Uterus (tissue), 4 donors: ENCODE results near the gene TMEM97. TPM values are rescaled to one million over a fixed set of nuclear protein-coding genes. Genes with fewer than 3 reads are reported as not detected.
"Not testable (repeated sequence)": the region's sequence is repeated elsewhere in the genome, so short reads cannot be mapped to it uniquely, and the experiment has no call there.

ENCODE experiments used
- DNase-seq, 2 donors: peaks; one replicate each; pipeline ENCODE4 v3.0.0-alpha.2; 2019 to 2020
- H3K27ac ChIP-seq, 2 donors: fragments of 200-600 bp; sonication (generic); 1 replicate in 1 of 2; 2 replicates in 1 of 2; pipeline ENCODE4 v1.5.1; 2016 to 2018
- H3K27me3 ChIP-seq, 2 donors: fragments of 200-600 bp; sonication (generic); one replicate each; pipeline ENCODE4 v1.5.1; 2018 to 2019; ENCODE audit warnings: control low read depth in 1 of 2
- H3K36me3 ChIP-seq, 2 donors: fragments of 200-600 bp; sonication (generic); one replicate each; pipeline ENCODE4 v1.5.1; 2019; ENCODE audit warnings: control low read depth in 1 of 2
- H3K4me1 ChIP-seq, 2 donors: fragments of 200-600 bp; sonication (generic); one replicate each; pipeline ENCODE4 v1.5.1; 2018 to 2019; ENCODE audit warnings: control low read depth in 1 of 2
- H3K4me3 ChIP-seq, 2 donors: fragments of 200-600 bp; sonication (generic); 1 replicate in 1 of 2; 2 replicates in 1 of 2; pipeline ENCODE4 v1.5.1; 2018 to 2019; ENCODE audit warnings: mild to moderate bottlenecking in 1 of 2
- H3K9me3 ChIP-seq, 2 donors: fragments of 200-600 bp; sonication (generic); one replicate each; pipeline ENCODE4 v1.5.1; 2019; ENCODE audit warnings: control low read depth in 1 of 2
- CTCF ChIP-seq, 4 experiments: fragments of 200-600 bp in 2 of 4; fragments of 450-650 bp in 2 of 4; sonication (generic) in 2 of 4; IDR thresholded peaks; one replicate each; pipeline ENCODE4 v1.5.1; 2016 to 2019; ENCODE audit warnings: antibody characterized with exemption in 4 of 4, mild to moderate bottlenecking in 2 of 4, moderate library complexity in 1 of 4
- POLR2A ChIP-seq, 2 donors: fragments of 450-650 bp; IDR thresholded peaks; one replicate each; pipeline ENCODE4 v1.6.1; 2016; ENCODE audit warnings: antibody characterized with exemption in 2 of 2, mild to moderate bottlenecking in 1 of 2, moderate library complexity in 1 of 2
- intact Hi-C: fragments of 100-400 bp; cut with DNase I; formaldehyde crosslinking; loops from one replicate; pipeline ENCODE4 v1.15.1; 2023; ENCODE audit warnings: low total_unique reads
- total RNA-seq, 4 donors: library from RNA; depleted of rRNA in 3 of 4; stranded (reverse); fragments of >200 nt in 3 of 4; gene quantifications; one replicate each; pipeline versions ENCODE4 v1.1.0 to v1.2.4, GENCODE V29; 2014 to 2023
- donor health status: DM: yes; HTN: yes; CAD: no.

The TMEM97 gene
- total RNA-seq, 4 donors from 2014 or later: 1.5 to 17.9 (median 10.4) TPM

GRCh38 chr17:28285965-28286364 is 33.0 kb upstream of the TMEM97 start:
- no peak for TF ChIP-seq POLR2A (IDR thresholded peaks at IDR 0.05)
- no peak for TF ChIP-seq CTCF (IDR thresholded peaks at IDR 0.05)
- Histone ChIP-seq H3K27me3 (no peaks in the 10 kb centered on the region), H3K36me3 (no peaks in the 10 kb centered on the region), H3K4me3 (no peak overlapping the region), H3K27ac (no peak overlapping the region), H3K9me3 (no peaks in the 10 kb centered on the region), H3K4me1 (no peaks in the 10 kb centered on the region)
- no peak for DNase-seq
- intact Hi-C loops: no loop called here

GRCh38 chr17:28290703-28291102 is 28.3 kb upstream of the TMEM97 start:
- no peak for TF ChIP-seq CTCF (IDR thresholded peaks at IDR 0.05)
- TF ChIP-seq POLR2A (IDR thresholded peaks at IDR 0.05): no peak
- DNase-seq: no peak
- Histone ChIP-seq H3K36me3 (no peaks in the 10 kb centered on the region), H3K4me1 (no peaks in the 10 kb centered on the region), H3K27me3 (no peaks in the 10 kb centered on the region), H3K4me3 (no peak overlapping the region), H3K9me3 (no peaks in the 10 kb centered on the region), H3K27ac (no peak overlapping the region)
- intact Hi-C loops: no loop called here

GRCh38 chr17:28291780-28292330 is 27.1 kb upstream of the TMEM97 start:
- no peak for DNase-seq
- intact Hi-C loops: no loop called here

GRCh38 chr17:28292878-28293277 is 26.1 kb upstream of the TMEM97 start:
- H3K4me3 ChIP-seq, H3K27ac ChIP-seq, H3K36me3 ChIP-seq, H3K27me3 ChIP-seq, DNase-seq, H3K4me1 ChIP-seq, H3K9me3 ChIP-seq, intact Hi-C loops: not testable (repeated sequence)

More at GRCh38 chr17:28291780-28292330, 27.1 kb upstream of the TMEM97 start:
- TF ChIP-seq CTCF (IDR thresholded peaks at IDR 0.05): no peak
- no peak for TF ChIP-seq POLR2A (IDR thresholded peaks at IDR 0.05)
- Histone ChIP-seq H3K4me3 (no peak overlapping the region), H3K4me1 (no peaks in the 10 kb centered on the region), H3K36me3 (no peaks in the 10 kb centered on the region), H3K9me3 (no peaks in the 10 kb centered on the region), H3K27ac (no peak overlapping the region), H3K27me3 (no peaks in the 10 kb centered on the region)

- no peak for DNase-seq
- H3K4me3 ChIP-seq: no peak overlapping the region
- no peaks in the 10 kb centered on the region for H3K4me1 ChIP-seq
- H3K9me3 ChIP-seq: no peaks in the 10 kb centered on the region
- no peak overlapping the region for H3K27ac ChIP-seq
- TF ChIP-seq CTCF (IDR thresholded peaks at IDR 0.05) (no peak), POLR2A (IDR thresholded peaks at IDR 0.05) (no peak)
- no peaks in the 10 kb centered on the region for H3K27me3 ChIP-seq
- intact Hi-C loops: no loop called here
- H3K36me3 ChIP-seq: no peaks in the 10 kb centered on the region
These were observed 25.0 kb upstream of the TMEM97 start for GRCh38 chr17:28293994-28294393.
